HG03439 (cell line): ENCODE data around the gene RMI1.
A peak's percentile ranks its signal among the peaks of the same experiment; 100 is the strongest.
"Not testable (repeated sequence)": the region's sequence is repeated elsewhere in the genome, so short reads cannot be mapped to it uniquely, and the experiment has no call there.

Experiments
- ATAC-seq: cut with Tn5 transposase; IDR thresholded peaks from one replicate; pipeline ENCODE4 v1.9.1; 2021; ENCODE audit warnings: mild to moderate bottlenecking, moderate library complexity; ENCODE audit not compliant: unreplicated experiment

Gene RMI1

GRCh38 chr9:83980395-83981125, at the start of gene RMI1:
RMI1 (plus strand) TSS chr9:83980805; CDS start chr9:84000987, 20,182 bp downstream.
- ATAC-seq = peak; percentile 69

DNA sequence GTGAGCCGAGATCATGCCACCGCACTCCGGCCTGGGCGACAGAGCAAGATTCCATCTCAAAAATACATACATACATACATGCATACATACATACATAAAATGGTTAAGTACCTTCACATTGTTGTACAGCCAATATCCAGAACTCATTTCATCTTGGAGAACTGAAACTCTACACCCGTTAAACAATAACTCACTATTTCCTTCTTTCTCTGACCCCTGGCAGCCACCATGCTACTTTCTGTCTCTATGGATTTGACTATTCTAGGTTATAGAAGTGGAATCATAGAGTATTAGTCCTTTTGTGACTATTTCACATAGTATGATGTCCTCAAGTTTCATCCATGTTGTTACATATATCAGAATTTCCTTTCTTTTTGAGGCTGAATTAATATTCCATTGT, 49.7 kb upstream of the RMI1 start:
- ATAC-seq = no peak

GRCh38 chr9:83932011-83932410, 48.6 kb upstream of the RMI1 start:
- ATAC-seq = no peak

DNA sequence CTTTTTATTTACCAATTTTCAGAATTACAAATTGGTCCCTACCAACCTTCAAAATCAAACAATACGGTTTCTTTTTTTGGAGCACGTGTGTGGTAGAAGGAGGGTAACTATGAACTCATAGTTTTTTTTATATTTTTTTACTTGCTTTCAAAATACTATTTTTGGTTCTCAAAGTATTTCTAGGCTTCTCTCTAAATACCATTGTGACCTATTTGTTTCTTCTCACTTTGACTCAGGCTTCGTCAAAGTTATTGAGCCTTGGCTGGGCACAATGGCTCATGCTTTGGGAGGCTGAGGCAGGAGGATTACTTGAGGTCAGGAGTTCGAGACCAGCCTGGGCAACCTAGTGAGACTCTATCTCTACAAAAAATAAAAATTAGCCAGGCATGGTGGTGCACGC, 47.8 kb upstream of the RMI1 start:
- ATAC-seq = no peak

DNA sequence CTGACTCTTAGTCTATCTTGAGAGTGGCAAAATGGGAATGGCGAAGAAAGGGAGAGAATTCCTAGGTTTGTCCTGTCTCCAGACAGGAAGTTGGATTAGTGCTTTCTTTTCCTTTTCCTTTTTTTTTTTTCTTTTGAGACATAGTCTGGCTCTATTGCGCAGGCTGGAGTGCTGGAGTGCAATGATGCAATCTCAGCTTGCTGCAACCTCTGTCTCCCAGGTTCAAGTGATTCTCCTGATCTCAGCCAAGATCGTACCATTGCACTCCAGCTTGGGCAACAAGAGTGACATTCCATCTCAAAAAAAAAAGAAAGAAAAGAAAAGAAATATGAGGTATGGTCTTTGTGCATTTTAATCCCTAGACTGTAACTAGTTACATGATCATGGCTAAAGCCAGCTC, 46.8 kb upstream of the RMI1 start:
- ATAC-seq = no peak

- ATAC-seq = no peak
Observed at GRCh38 chr9:83934569-83935275, 45.9 kb upstream of the RMI1 start.

GRCh38 chr9:83935276-83935935, 45.2 kb upstream of the RMI1 start:
- ATAC-seq = no peak

DNA sequence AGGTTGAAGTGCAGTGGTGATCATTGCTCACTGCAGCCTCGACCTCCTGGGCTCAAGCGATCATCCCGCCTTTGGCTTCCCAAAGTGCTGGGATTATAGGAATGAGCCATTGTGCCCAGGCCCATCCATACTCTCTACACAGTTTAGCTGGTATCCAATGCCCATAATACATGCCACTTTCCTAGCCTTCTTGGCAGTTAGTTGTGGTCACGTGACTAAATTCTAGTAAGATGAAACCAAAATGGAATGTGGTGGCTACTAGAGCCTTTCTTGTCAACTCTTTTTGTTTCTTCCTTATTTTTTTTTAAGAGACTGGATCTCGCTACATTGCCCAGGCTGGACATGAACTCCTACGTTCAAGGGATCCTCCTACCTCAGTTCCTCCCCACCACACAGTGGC, 44.1 kb upstream of the RMI1 start:
- ATAC-seq = no peak

- peak; percentile 65 for ATAC-seq
Observed at GRCh38 chr9:83937861-83938455, 42.6 kb upstream of the RMI1 start.

DNA sequence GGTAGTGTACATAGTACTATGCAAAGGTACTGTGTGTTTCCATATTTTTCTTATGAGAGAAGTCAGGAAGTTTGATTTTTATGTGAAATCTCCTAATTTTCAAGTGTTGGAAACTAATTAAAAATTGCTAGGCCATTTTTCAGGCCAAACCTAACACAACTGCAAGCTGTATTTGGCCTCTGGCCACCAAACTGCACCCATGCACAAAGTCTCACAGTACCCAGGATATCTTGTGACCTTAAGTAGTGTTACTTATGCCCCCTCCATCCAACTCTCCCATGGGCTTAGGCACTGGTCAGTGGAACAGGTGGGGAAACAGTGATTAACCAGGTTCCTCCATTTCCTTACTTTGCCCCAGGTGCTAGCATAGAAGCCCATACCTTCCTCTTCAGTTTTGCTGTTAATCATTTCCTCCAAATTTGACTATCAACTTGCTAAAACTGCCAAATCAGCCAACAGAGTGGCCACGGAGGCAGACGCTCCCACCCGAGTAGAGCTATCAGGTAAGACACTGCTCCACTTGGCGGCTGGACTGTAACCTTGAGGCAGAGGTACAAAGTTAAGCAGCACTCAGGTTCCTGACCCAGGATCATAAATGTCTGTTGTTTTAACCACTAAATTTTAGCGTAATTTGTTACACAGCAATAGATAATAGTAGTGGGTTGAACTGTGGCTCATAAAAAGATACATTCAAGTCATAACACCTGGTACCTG, 39.9 kb upstream of the RMI1 start:
- no peak for ATAC-seq

DNA sequence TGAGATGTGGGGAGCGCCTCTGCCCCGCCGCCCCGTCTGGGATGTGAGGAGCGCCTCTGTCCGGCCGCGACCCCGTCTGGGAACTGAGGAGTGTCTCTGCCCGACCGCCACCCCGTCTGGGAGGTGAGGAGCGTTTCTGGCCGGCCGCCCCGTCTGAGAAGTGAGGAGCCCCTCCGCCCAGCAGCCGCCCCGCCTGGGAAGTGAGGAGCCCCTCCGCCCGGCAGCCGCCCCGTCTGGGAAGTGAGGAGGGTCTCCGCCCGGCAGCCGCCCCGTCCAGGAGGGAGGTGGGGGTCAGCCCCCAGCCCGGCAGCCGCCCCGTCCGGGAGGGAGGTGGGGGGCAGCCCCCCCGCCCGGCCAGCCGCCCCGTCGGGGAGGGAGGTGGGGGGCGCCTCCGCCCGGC, 32.5 kb upstream of the RMI1 start:
- not testable (repeated sequence) for ATAC-seq

GRCh38 chr9:83956086-83956435, 24.5 kb upstream of the RMI1 start:
- ATAC-seq = peak; percentile 54

GRCh38 chr9:83956436-83957247, 24.0 kb upstream of the RMI1 start:
- ATAC-seq = peak; percentile 82

- ATAC-seq = no peak
Observed at GRCh38 chr9:83957248-83957513, 23.4 kb upstream of the RMI1 start.

DNA sequence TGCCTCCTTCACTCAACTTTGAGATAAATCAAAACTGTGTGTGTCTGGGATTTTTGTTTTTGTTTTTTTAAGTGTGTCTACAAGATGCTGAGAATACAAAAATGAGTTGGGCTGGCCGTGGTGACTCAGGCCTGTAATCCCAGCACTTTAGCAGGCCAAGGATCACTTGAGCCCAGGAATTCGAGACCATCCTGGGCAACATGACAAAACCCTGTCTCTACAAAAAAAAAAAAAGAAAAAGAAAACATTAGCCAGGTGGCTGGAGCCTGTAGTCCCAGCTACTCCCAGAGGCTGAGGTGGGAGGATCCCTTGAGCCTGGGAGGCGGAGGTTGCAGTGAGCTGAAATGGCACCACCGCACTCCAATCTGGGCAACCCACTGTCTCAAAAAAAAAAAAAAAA, 21.5 kb upstream of the RMI1 start:
- no peak for ATAC-seq

DNA sequence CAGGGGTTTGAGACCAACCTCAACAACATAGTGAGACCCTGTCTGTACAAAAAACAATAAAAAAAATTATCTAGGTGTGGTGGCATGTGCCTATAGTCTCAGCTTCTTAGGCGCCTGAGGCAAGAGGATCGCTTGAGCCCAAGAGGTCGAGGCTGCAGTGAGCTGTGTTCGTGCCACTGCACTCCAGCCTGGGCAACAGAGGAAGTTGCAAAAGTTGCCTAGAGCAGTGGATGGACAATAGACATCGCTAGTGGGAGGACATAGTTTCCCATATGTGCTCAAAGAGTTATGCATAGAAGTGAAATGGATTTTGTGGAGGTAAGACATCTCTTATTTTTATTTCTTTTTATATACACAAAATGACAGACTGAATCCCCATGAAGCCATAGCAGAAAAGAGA, 19.6 kb upstream of the RMI1 start:
- ATAC-seq = no peak

GRCh38 chr9:83962165-83962564, 18.4 kb upstream of the RMI1 start:
- no peak for ATAC-seq

GRCh38 chr9:83964973-83965349, 15.6 kb upstream of the RMI1 start:
- ATAC-seq = no peak

GRCh38 chr9:83965350-83966208, 15.0 kb upstream of the RMI1 start:
- ATAC-seq = no peak

DNA sequence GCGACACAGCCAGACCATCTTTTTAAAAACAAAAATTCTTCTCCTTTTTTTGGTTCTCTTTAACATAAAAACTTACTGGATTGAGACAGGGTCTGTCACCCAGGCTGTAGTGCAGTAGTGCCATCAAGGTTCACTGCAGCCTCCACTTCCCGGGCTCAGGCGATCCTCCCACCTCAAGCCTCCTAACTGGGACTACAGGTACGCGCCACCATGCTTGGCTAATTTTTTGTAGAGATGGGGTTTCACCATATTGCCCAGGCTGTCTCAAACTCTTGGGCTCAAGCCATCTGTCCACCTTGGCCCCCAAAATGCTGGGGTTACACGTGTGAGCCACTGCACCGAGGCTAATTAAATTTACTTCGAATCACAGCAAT, 14.4 kb upstream of the RMI1 start:
- ATAC-seq = no peak
